ENCODE data around the gene SIN3B.

DNA sequence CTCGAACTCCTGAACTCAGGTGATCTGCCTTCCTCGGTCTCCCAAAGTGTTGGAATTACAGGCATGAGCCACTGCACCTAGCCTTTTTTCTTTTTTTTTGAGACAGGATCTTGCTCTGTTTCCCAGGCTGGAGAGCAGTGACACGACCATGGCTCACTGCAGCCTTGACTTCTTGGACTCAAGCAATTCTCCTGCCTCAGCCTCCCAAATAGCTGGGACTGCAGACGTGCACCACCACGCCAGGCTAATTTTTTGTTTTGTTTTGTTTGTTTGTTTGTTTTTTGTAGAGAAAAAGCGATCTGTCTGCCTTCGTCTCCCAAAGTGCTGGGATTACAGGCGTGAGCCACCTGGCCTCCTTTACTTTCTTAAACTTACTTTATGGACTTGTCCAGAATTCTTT lies 6.5 kb upstream of the SIN3B start:
- TF ChIP-seq, protein P1, sequence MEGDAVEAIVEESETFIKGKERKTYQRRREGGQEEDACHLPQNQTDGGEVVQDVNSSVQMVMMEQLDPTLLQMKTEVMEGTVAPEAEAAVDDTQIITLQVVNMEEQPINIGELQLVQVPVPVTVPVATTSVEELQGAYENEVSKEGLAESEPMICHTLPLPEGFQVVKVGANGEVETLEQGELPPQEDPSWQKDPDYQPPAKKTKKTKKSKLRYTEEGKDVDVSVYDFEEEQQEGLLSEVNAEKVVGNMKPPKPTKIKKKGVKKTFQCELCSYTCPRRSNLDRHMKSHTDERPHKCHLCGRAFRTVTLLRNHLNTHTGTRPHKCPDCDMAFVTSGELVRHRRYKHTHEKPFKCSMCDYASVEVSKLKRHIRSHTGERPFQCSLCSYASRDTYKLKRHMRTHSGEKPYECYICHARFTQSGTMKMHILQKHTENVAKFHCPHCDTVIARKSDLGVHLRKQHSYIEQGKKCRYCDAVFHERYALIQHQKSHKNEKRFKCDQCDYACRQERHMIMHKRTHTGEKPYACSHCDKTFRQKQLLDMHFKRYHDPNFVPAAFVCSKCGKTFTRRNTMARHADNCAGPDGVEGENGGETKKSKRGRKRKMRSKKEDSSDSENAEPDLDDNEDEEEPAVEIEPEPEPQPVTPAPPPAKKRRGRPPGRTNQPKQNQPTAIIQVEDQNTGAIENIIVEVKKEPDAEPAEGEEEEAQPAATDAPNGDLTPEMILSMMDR (conservative IDR thresholded peaks at IDR 0.05 in 1 of 2, IDR thresholded peaks at IDR 0.05 in 1 of 2; ENCODE audit: extremely low read depth in 1 of 2, insufficient read depth in 1 of 2, low read depth in 1 of 2, low read length in 2 of 2), result no peak
- no peak for TF ChIP-seq EZH2 (IDR thresholded peaks at IDR 0.05; ENCODE audit: borderline replicate concordance, low read length)
